T-helper 1 cell treated with Interleukin-12 subunit alpha and Interleukin-12 subunit beta and Interleukin-4 antibody, amounts not matched to agents 30 μg/mL and 1 μg/mL, for 36 hours (primary cell): ENCODE measurements around the gene OR1D5.

ENCODE experiments used
- H3K27ac Mint-ChIP-seq: one replicate; pipeline ENCODE4 v1.8.0; 2021; ENCODE audit warnings: mild to moderate bottlenecking, mixed read lengths
- H3K27me3 Mint-ChIP-seq: one replicate; pipeline ENCODE4 v1.8.0; 2021; ENCODE audit warnings: low read depth, mixed read lengths
- H3K36me3 Mint-ChIP-seq: one replicate; pipeline ENCODE4 v1.8.0; 2021; ENCODE audit warnings: low read depth, mixed read lengths
- H3K4me1 Mint-ChIP-seq: one replicate; pipeline ENCODE4 v1.8.0; 2021; ENCODE audit warnings: low read depth, mixed read lengths
- H3K4me3 Mint-ChIP-seq: one replicate; pipeline ENCODE4 v1.8.0; 2021; ENCODE audit warnings: mild to moderate bottlenecking, moderate library complexity, mixed read lengths
- H3K9me3 Mint-ChIP-seq: one replicate; pipeline ENCODE4 v1.8.0; 2021; ENCODE audit warnings: mixed read lengths

OR1D5 gene

DNA sequence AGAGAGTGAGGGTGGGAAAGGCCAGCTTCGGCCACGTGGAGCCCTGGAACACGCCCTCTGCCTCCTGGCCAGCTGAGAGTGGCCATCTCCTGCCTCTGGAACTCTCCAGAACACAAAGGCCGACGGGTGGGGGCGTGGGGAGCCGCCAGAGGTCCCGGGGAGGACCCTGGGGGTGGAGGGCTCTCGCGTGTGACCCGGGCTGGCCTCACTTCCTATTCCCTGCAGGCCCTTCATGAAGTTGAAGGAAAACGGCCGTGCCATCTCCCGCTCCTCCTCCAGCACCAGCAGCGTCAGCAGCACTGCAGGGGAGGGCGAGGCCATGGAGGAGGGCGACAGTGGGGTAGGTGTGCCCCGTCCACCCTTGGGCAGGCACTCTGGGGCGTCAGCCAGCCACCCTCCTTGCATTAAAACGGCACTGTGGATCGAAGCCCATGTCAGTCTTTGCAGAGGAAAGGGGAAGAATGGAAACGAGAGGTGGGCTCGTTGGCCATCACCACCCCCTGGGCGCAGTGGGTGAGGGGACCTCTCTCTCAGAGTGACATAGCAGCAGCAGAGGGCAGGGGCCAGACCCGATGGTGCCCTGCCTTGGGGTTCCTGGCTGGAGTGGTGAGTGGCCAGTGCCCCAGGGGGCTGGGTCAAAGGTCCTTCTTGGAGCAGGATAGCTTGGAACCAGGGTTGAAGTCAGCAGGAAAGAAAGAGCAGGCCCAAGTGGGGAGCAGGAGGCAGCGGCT is 37.1 kb downstream of the OR1D5 start:
- Mint-ChIP-seq H3K27me3 (no peaks in the 10 kb centered on the region), H3K4me1 (no peaks in the 10 kb centered on the region), H3K9me3 (peaks cover 21% of the 10 kb centered on the region), H3K4me3 (no peak overlapping the region), H3K36me3 (peaks cover 13% of the 10 kb centered on the region), H3K27ac (no peak overlapping the region)

DNA sequence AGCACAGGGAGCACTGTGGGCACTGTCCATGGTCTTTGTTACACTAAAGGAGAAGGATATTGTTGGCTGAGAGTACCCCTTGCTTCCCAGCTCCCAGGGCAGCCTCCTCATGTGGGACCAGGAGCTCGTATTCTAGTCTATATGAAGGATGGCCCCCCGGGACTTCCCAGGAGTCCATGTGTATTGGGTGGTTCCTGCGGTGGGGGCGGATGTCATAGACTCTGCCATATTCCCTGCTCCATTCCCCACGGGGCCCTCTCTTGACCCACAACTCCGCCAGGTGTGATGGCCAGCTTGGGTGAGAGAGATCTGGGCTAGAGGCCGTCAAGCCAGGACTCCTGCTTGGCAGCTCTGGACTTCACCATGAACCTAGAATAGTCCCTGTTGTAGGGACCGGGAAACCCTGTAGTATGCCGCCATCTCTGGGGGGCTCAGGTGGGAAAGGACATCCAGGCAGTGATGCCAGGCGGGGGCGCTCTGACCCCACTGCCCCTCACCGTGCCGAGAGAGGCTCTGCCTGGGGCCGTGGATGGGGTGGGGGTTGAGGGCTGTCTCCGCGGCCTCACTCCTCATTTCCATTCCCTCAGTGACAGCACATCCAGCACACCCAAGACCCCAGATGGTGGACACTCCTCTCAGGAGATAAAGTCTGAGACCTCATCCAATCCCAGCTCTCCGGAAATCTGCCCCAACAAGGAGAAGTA is 37.8 kb downstream of the OR1D5 start:
- Mint-ChIP-seq H3K27ac (no peak overlapping the region), H3K4me3 (no peak overlapping the region), H3K9me3 (peaks cover 27% of the 10 kb centered on the region), H3K27me3 (no peaks in the 10 kb centered on the region), H3K36me3 (peaks cover 19% of the 10 kb centered on the region), H3K4me1 (no peaks in the 10 kb centered on the region)

DNA sequence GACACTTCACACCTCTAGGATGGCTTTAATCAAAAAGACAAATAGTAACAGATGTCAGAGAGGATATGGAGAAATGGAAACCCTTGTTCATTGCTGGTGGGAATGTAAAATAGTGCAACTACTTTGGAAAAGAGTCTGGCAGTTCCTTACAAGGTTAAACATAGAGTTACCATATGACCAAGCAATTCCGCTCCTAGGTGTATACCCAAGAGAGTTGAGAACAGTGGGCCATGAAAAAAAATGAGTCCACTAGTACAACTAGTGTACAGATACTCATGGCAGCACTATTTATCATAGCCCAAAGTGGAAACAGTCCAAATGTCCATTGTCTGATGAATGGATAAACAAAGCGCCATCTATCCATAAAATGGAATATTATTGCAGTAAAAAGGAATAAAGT is 39.1 kb downstream of the OR1D5 start:
- H3K27ac Mint-ChIP-seq: no peak overlapping the region
- H3K4me1 Mint-ChIP-seq: no peaks in the 10 kb centered on the region
- H3K9me3 Mint-ChIP-seq: peaks cover 27% of the 10 kb centered on the region
- H3K27me3 Mint-ChIP-seq: no peaks in the 10 kb centered on the region
- no peak overlapping the region for H3K4me3 Mint-ChIP-seq
- peaks cover 22% of the 10 kb centered on the region for H3K36me3 Mint-ChIP-seq

DNA sequence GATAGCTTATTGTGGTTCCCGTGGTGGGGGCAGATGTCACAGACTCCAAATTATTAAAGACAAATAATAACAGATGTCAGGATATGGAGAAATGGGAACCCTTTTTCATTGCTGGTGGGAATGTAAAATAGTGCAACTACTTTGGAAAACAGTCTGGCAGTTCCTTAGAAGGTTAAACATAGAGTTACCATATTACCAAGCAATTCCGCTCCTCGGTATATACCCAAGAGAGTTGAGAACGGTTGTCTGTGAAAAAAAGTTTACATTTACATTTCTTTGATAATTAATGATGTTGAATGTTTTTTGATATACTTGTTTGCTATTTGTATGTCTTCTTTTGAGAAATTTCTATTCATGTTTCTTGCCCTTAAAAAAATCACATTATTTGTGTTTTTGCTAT is 41.2 kb downstream of the OR1D5 start:
- Mint-ChIP-seq H3K4me3 (no peak overlapping the region), H3K4me1 (no peaks in the 10 kb centered on the region), H3K9me3 (peaks cover 27% of the 10 kb centered on the region), H3K27me3 (no peaks in the 10 kb centered on the region), H3K36me3 (peaks cover 22% of the 10 kb centered on the region), H3K27ac (no peak overlapping the region)

DNA sequence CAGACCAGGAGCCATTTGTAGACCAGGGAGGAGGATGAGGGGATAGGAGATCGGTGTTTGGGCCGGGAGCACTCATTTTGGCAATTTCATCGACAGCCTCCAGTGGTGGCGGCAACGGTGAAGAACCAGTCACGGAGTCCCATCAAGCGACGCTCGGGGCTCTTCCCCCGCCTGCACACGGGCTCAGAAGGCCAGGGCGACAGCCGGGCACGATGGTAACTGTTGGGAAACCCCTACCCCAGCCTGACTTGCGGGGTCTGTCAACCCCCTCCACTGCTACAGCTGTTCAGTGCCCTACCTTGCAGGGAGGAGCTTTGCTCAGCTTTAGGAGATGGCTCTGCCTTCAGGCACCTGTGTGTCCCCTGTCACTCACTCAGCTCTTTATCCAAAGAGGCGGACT is 43.0 kb downstream of the OR1D5 start:
- H3K36me3 Mint-ChIP-seq: peaks cover 22% of the 10 kb centered on the region
- no peaks in the 10 kb centered on the region for H3K4me1 Mint-ChIP-seq
- no peak overlapping the region for H3K4me3 Mint-ChIP-seq
- no peak overlapping the region for H3K27ac Mint-ChIP-seq
- H3K27me3 Mint-ChIP-seq: no peaks in the 10 kb centered on the region
- H3K9me3 Mint-ChIP-seq: peaks cover 27% of the 10 kb centered on the region

DNA sequence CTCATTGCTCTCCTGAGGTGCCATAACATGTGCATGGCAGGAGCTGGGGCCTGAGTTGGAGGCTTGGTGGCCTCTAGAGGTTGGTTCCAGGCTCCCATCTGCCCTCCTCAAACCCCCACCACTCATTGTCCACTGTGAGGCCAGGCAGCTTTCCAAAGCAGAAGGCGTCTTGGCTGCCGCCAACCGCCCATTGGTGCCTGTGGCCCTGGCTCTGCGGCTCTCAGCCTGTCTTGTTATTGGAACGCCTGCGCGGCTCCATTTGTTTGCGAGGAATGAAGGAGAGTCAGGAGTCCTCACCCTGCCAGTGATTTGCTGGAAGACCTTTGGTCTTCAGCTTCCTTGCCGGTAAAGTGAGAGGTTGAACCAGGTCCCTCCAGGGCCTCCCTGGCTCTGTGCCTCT is 43.6 kb downstream of the OR1D5 start:
- H3K4me1 Mint-ChIP-seq: no peaks in the 10 kb centered on the region
- H3K27me3 Mint-ChIP-seq: no peaks in the 10 kb centered on the region
- H3K27ac Mint-ChIP-seq: no peak overlapping the region
- H3K4me3 Mint-ChIP-seq: no peak overlapping the region
- H3K9me3 Mint-ChIP-seq: peaks cover 27% of the 10 kb centered on the region
- H3K36me3 Mint-ChIP-seq: peaks cover 22% of the 10 kb centered on the region

DNA sequence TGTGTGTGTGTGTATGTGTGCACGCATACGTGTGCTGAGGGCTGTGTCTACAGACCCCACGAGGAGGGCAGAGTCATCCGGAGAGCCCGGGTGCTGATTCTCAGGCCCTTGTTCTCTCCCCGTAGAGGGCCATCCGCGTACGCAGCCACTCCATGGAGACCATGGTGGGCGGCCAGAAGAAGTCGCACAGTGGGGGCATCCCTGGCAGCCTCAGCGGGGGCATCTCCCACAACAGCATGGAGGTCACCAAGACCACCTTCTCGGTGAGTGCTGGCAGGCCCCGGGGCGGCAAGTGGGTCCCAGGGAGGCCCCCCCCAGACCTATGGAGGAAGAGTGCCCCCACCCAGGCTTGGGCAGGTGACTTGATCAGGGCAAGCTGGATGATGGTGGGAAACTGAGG is 45.5 kb downstream of the OR1D5 start:
- Mint-ChIP-seq H3K4me1 (no peaks in the 10 kb centered on the region), H3K36me3 (peaks cover 17% of the 10 kb centered on the region), H3K4me3 (no peak overlapping the region), H3K27me3 (no peaks in the 10 kb centered on the region), H3K9me3 (peaks cover 16% of the 10 kb centered on the region), H3K27ac (no peak overlapping the region)

DNA sequence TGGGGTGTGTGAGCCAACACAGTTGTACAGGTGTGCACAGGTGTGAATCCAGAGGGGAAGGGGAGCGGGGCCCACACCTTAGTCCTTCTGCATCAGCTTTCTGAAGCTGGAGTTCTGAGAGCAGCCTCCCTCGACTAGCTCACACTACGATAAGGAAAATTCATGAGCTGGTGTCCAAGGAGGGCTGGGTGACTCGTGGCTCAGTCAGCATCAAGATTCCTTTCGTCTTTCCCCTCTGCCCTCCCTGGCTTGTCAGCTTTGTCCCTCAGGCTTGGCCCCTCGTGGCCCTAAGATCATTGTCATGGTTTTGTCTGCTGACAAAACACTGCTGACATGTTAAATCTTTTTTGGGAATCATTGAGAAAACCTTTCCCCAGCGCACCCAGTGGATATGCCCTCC is 47.5 kb downstream of the OR1D5 start:
- Mint-ChIP-seq H3K9me3 (peaks cover 3% of the 10 kb centered on the region), H3K36me3 (peaks cover 6% of the 10 kb centered on the region), H3K27ac (no peak overlapping the region), H3K4me3 (no peak overlapping the region), H3K27me3 (no peaks in the 10 kb centered on the region), H3K4me1 (no peaks in the 10 kb centered on the region)

DNA sequence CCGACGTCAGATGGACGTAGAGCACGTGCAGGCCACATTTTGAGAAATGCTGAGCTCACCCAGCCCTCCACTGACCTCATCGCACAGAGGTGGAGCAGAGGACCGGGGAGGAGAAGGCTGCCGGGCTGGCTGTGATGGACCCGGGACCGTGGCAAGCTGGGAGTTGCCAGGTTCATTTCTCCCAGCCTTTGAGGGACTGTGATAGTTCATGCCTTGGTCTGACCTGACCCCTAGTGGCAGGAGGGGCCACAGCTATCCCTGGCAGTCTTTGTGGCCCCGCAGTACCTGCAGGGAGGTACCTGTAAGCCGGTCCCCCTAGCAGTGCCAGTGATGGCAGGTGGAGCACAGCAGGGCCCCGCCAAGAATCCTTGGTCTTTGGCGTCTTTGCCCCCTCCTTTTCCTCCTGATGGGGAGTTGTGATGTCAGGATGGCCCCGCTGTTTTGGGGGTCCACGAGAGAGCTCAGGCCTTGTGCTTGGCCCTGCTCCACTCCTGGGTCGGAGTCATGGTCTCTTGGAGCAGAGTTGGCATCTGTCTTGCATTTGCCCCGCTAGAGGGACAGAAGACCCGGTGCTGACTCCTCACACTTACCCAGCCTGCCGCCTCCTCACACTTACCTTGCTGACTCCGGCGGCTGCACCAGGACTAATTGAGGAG is 50.4 kb downstream of the OR1D5 start:
- H3K9me3 Mint-ChIP-seq: no peaks in the 10 kb centered on the region
- no peak overlapping the region for H3K4me3 Mint-ChIP-seq
- H3K27me3 Mint-ChIP-seq: no peaks in the 10 kb centered on the region
- H3K36me3 Mint-ChIP-seq: peaks cover 2% of the 10 kb centered on the region
- no peak overlapping the region for H3K27ac Mint-ChIP-seq
- no peaks in the 10 kb centered on the region for H3K4me1 Mint-ChIP-seq
